GM18909 (cell line): Measurements from ENCODE around the gene PLPP6.
A peak's percentile ranks its signal among the peaks of the same experiment; 100 is the strongest.

ENCODE experiments used
- ATAC-seq: cut with Tn5 transposase; IDR thresholded peaks from one replicate; pipeline ENCODE4 v1.9.1; 2021; ENCODE audit warnings: mild to moderate bottlenecking; ENCODE audit not compliant: unreplicated experiment, poor library complexity

Gene PLPP6

GRCh38 chr9:4661165-4661564 is 929 bp upstream of the PLPP6 start:
- no peak for ATAC-seq

DNA sequence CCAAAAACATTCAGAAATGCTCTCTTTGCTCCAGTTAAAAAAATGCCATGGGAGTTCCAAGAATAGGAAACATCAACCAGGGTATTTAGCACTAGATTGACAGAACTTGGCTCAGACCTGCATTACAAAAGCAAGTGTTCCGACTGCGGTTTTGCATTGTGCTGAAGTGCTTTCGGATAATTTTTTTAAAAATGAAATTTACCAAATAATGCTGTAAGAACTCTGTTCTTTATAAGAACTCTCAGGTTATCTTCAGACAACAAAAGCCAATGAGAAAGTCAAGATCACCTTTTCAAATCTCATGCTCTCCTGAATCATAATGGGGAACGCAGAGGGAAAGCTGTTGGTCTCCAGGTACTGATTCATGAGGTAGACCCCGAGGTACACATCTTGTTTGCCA is 483 bp upstream of the PLPP6 start:
- no peak for ATAC-seq

DNA sequence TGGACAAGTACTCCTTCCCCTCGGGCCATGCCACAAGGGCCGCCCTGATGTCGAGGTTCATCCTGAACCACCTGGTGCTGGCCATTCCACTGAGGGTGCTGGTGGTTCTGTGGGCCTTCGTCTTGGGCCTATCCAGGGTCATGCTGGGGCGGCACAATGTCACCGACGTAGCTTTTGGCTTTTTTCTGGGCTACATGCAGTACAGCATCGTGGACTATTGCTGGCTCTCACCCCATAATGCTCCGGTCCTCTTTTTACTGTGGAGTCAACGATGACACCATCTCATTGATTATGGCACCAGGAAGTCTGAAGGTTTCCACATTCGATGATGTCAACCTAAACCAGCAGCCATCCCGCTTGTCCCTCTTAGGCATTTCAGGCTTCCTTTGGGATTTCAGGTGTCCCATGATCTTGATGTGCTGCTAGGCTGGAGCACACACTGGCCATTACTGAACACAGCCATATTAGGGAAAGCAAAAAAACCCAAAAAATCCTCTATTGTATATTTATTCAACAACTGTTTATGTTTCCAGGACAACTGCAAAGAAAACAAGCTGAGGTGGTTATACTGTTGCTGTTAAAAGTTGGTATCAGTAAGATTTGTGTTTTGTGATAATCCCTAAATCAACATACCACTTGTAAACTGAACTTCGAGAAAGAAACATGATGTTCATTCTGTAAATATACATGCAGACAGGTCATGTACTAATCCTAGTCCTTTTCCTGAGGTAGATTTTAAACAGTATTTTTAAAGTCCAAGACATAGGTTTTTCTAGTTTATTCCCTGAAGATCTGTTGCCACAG is 1.1 kb downstream of the PLPP6 start:
- ATAC-seq, result peak; percentile 4

GRCh38 chr9:4663956-4664355 is 1.9 kb downstream of the PLPP6 start:
- no peak for ATAC-seq

DNA sequence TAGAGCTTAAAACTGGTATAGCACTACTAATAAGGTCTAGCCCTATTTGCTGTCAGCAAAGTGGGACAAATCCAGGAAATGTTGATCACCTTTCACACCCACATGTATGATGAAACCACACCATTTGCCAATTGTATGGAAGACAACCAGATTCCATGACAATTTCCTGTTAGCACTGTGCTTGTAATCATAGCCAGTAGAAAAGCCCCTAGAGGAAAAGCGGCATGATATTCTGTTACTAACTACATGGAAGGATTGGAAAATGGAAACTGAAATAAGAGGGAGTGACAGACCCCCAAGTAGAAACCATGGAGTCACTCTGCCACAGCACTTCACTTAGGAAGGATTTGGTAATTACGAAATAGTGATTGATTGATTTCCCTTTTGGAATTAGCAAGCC is 3.3 kb downstream of the PLPP6 start:
- ATAC-seq, result no peak

GRCh38 chr9:4666042-4666699 is 4.1 kb downstream of the PLPP6 start, which contains the start of gene SPATA6L:
Gene SPATA6L, minus strand, starts transcription at chr9:4666480. Its CDS starts 230 bp downstream, at chr9:4666250.
- ATAC-seq, result peak; percentile 41

GRCh38 chr9:4667681-4668080 is 5.6 kb downstream of the PLPP6 start:
- ATAC-seq, result no peak

DNA sequence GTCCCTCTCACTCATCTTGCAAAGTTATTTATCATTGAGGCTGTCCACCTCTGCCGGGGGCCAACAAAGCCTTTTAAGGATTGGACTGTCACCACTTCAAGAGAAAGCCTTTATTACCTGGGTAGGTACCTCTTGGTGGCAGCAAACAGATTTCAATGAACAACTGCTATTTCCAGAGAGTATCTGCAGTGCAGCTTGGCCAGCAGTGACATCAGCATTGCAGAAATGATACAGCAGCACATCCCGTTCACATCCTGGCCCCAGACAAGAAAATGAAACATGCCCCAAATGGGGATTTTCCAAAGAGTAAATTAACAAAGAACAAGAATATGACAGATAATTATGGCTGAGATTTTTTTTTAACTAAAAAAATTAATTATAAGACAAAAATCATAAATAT is 6.5 kb downstream of the PLPP6 start:
- no peak for ATAC-seq

DNA sequence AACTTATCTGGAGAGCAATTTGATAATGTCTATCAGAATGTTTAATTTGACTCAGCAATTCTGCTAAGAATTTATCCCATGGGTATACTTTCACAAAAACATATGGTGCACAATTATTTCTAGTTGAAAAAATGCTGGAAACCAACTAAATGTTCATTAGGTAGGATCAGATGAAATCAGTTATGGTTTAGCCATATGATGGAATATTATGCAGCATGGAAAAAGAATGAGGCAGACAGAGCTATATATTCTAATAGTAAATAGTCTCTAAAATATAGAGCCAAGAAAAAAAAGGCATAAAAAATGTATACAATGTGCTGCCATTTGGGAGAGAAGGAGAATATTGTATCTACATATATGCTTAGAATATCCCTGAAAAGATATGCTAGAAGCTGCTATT is 7.8 kb downstream of the PLPP6 start:
- ATAC-seq, result no peak

GRCh38 chr9:4670591-4670990 is 8.5 kb downstream of the PLPP6 start:
- ATAC-seq, result no peak

- no peak for ATAC-seq
Observed at GRCh38 chr9:4671737-4672136, 9.6 kb downstream of the PLPP6 start.

DNA sequence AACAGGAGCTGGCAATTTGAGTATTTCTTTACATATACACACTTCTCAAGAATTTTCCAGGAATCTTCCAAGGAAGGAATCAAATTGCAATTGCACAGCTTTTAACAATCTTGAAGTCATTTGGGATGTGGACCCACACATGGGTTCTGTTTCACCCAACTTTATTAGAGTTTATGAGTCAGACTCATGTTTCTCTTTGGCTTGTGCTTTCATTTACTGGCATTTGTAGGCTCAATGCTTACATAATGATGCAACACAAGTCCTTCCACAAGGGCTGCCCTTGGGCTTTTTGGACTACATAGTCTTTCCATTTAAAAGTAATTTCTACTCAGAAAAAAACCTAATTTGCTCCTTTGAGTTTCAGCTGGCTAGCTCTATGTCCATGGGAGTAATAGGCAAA is 12.7 kb downstream of the PLPP6 start:
- no peak for ATAC-seq

- no peak for ATAC-seq
Observed at GRCh38 chr9:4677392-4677791, 15.3 kb downstream of the PLPP6 start.

DNA sequence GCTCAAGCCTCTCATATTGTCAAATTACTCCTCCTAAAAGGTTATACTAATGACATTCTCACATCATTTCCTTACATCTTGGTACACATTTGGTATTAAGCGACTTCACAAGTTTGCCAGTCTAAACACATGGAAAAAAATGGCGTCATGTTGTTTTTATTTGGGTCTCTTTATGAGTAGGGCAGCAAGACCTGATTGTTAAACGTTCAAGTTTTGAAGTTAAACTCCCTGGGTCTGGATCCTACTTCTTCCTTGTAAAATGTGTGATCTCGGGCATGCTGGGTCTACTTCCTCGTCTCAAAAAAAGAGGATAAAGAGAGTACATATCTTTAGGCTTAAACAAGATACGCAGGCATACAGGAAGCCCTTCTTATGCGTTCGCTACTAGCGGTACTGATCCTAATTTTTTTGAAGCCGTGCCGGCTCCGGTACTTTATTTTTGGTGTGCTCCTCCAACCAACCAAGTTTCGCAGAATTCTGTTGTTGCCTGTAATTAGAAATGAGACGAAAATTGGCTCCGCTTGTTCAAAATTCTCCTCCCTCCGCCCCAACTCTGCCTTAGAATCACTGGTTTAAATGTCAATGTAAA is 16.7 kb downstream of the PLPP6 start:
- no peak for ATAC-seq

DNA sequence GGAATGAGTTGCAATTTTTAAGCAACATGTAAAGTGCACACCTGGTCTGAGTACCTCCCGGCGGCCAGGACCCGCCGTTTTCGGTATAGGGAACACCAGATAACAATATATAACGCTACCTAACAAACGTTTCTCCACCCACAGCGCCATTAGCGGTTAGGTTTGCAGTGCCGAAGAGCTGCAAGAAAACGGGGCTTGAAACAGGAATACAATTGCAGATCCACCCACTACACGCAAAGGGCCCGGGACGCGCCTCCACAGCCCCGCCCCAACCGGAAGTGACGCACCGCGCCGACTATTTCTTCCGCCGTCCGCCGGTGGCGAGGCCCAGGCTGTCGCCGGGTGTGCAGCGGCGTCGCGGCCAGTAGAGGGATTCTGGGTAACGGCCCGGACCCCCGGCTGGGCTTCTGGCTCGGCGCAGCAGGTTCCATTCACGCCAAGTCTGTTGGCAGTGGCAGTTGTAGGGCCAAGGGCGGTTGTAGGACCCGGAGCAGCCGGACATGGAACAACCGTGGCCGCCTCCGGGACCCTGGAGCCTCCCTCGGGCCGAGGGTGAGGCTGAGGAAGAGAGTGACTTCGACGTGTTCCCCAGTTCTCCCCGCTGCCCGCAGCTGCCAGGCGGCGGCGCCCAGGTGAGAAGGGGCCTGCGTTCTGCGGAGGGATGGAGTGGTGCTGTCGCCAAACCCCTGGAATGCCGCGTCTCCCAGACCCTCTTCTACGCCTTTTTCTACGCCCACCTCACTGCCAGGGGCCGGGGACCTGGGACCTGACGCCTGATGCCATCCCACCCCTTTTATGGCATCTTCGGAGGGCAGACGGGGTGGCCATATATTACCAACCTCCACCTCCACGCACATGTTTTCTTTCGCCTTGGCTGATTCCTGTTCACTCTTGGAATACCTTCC is 17.4 kb downstream of the PLPP6 start, which contains the start of gene CDC37L1:
Gene CDC37L1, plus strand, starts transcription at position 302 of the 905 bp plus-strand sequence. Its CDS starts 199 bp downstream, at position 501.
- ATAC-seq, result peak; percentile 96

- ATAC-seq, result peak; percentile 5
Observed at GRCh38 chr9:4680173-4680525, 18.1 kb downstream of the PLPP6 start.

DNA sequence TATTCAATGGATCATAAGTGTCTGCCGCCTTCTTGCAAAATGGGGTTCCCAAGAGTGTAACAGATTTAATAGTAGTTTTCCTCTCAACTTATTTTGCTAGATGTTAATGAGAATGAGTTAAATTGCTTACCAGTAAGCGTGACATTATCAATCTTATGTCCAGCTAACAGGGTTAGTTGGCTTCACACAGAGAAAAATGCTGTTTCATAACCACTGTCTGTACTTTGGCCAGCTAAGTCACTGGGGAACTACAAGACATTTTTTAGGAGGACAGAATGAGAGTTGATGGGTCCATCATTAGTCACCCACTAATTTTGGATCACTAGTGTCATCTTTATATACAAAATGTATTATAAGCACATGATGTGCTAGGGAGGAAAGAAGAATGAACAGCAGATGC is 18.7 kb downstream of the PLPP6 start:
- ATAC-seq, result no peak

- no peak for ATAC-seq
Observed at GRCh38 chr9:4684820-4685219, 22.7 kb downstream of the PLPP6 start.

GRCh38 chr9:4686112-4686511 is 24.0 kb downstream of the PLPP6 start:
- no peak for ATAC-seq

DNA sequence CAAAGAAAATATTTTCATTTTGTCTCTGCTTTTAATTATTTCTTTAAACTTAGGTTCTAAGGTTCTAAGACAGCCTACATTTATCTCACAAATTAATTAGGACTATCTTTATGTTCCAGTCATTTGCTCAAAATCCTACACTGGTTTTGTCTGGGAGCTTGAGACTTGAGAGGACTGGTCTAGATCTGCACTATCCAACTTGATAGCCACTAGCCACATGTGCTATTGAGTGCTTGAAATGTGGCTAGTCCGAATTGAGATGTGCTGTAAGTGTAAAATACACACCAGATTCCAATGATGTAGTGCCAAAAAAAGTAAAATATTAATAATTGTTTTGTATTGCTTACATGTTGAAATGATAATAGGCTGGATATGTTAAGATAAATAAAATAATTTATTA is 24.5 kb downstream of the PLPP6 start:
- no peak for ATAC-seq
